Measurements from ENCODE around the gene CORO2B. TPM values are rescaled to one million over a fixed set of nuclear protein-coding genes. Genes with fewer than 3 reads are reported as not detected.

Gene CORO2B
- total RNA-seq, 2 donors from 2014 or later, result 0.07 TPM; not detected in 1

- Mint-ChIP-seq H3K4me3 (no peak overlapping the region), H3K4me1 (ENCODE audit: low read depth) (no peaks in the 10 kb centered on the region), H3K36me3 (ENCODE audit: insufficient read depth in 2 of 2) (no peaks in the 10 kb centered on the region), H3K9me3 (no peaks in the 10 kb centered on the region), H3K27ac (no peak overlapping the region), H3K27me3 (ENCODE audit: low read depth) (peaks cover 7% of the 10 kb centered on the region)
- ATAC-seq (replicated peaks in 1 of 2) (no peak), DNase-seq (no peak)
Observed at GRCh38 chr15:68617777-68618176, 39.0 kb downstream of the CORO2B start.

- H3K36me3 Mint-ChIP-seq (ENCODE audit: insufficient read depth in 2 of 2), result no peaks in the 10 kb centered on the region
- H3K27me3 Mint-ChIP-seq (ENCODE audit: low read depth), result peaks cover 7% of the 10 kb centered on the region
- ATAC-seq (replicated peaks in 1 of 2), result no peak
- no peak overlapping the region for H3K27ac Mint-ChIP-seq
- H3K4me3 Mint-ChIP-seq, result no peak overlapping the region
- H3K9me3 Mint-ChIP-seq, result no peaks in the 10 kb centered on the region
- DNase-seq, result no peak
- H3K4me1 Mint-ChIP-seq (ENCODE audit: low read depth), result no peaks in the 10 kb centered on the region
Observed at GRCh38 chr15:68618394-68618793, 39.6 kb downstream of the CORO2B start.

GRCh38 chr15:68618908-68619698 lies 40.3 kb downstream of the CORO2B start:
- DNase-seq, result no peak
- Mint-ChIP-seq H3K4me1 (ENCODE audit: low read depth) (no peaks in the 10 kb centered on the region), H3K9me3 (no peaks in the 10 kb centered on the region), H3K27me3 (ENCODE audit: low read depth) (peaks cover 7% of the 10 kb centered on the region), H3K4me3 (no peak overlapping the region), H3K36me3 (ENCODE audit: insufficient read depth in 2 of 2) (no peaks in the 10 kb centered on the region), H3K27ac (no peak overlapping the region)
- ATAC-seq (replicated peaks in 1 of 2), result no peak

- H3K9me3 Mint-ChIP-seq, result no peaks in the 10 kb centered on the region
- DNase-seq (no peak), ATAC-seq (replicated peaks in 1 of 2) (no peak)
- no peaks in the 10 kb centered on the region for H3K4me1 Mint-ChIP-seq (ENCODE audit: low read depth)
- peaks cover 7% of the 10 kb centered on the region for H3K27me3 Mint-ChIP-seq (ENCODE audit: low read depth)
- no peak overlapping the region for H3K27ac Mint-ChIP-seq
- no peaks in the 10 kb centered on the region for H3K36me3 Mint-ChIP-seq (ENCODE audit: insufficient read depth in 2 of 2)
- H3K4me3 Mint-ChIP-seq, result no peak overlapping the region
Observed at GRCh38 chr15:68620721-68621527, 42.1 kb downstream of the CORO2B start.

- no peak overlapping the region for H3K27ac Mint-ChIP-seq
- ATAC-seq (replicated peaks in 1 of 2) (no peak), DNase-seq (no peak)
- no peaks in the 10 kb centered on the region for H3K36me3 Mint-ChIP-seq (ENCODE audit: insufficient read depth in 2 of 2)
- no peaks in the 10 kb centered on the region for H3K9me3 Mint-ChIP-seq
- no peaks in the 10 kb centered on the region for H3K4me1 Mint-ChIP-seq (ENCODE audit: low read depth)
- H3K27me3 Mint-ChIP-seq (ENCODE audit: low read depth), result peaks cover 7% of the 10 kb centered on the region
- H3K4me3 Mint-ChIP-seq, result no peak overlapping the region
Observed at GRCh38 chr15:68621535-68621934, 42.7 kb downstream of the CORO2B start.

GRCh38 chr15:68623301-68623892 lies 44.6 kb downstream of the CORO2B start:
- Mint-ChIP-seq H3K4me1 (ENCODE audit: low read depth) (no peaks in the 10 kb centered on the region), H3K36me3 (ENCODE audit: insufficient read depth in 2 of 2) (no peaks in the 10 kb centered on the region), H3K27ac (no peak overlapping the region), H3K9me3 (no peaks in the 10 kb centered on the region), H3K27me3 (ENCODE audit: low read depth) (peaks cover 8% of the 10 kb centered on the region), H3K4me3 (no peak overlapping the region)
- ATAC-seq (replicated peaks in 1 of 2) (no peak), DNase-seq (no peak)

- DNase-seq (no peak), ATAC-seq (replicated peaks in 1 of 2) (no peak)
- Mint-ChIP-seq H3K4me3 (no peak overlapping the region), H3K4me1 (ENCODE audit: low read depth) (no peaks in the 10 kb centered on the region), H3K36me3 (ENCODE audit: insufficient read depth in 2 of 2) (no peaks in the 10 kb centered on the region), H3K9me3 (no peaks in the 10 kb centered on the region), H3K27me3 (ENCODE audit: low read depth) (peaks cover 22% of the 10 kb centered on the region), H3K27ac (no peak overlapping the region)
Observed at GRCh38 chr15:68625853-68626252, 47.1 kb downstream of the CORO2B start.

- no peaks in the 10 kb centered on the region for H3K9me3 Mint-ChIP-seq
- no peak for DNase-seq
- no peaks in the 10 kb centered on the region for H3K4me1 Mint-ChIP-seq (ENCODE audit: low read depth)
- H3K36me3 Mint-ChIP-seq (ENCODE audit: insufficient read depth in 2 of 2), result no peaks in the 10 kb centered on the region
- no peak overlapping the region for H3K27ac Mint-ChIP-seq
- no peak overlapping the region for H3K4me3 Mint-ChIP-seq
- peaks cover 22% of the 10 kb centered on the region for H3K27me3 Mint-ChIP-seq (ENCODE audit: low read depth)
- ATAC-seq (replicated peaks in 1 of 2), result no peak
Observed at GRCh38 chr15:68626283-68626682, 47.5 kb downstream of the CORO2B start.

- Mint-ChIP-seq H3K4me1 (ENCODE audit: low read depth) (no peaks in the 10 kb centered on the region), H3K27me3 (ENCODE audit: low read depth) (peaks cover 22% of the 10 kb centered on the region), H3K27ac (no peak overlapping the region), H3K36me3 (ENCODE audit: insufficient read depth in 2 of 2) (no peaks in the 10 kb centered on the region), H3K9me3 (no peaks in the 10 kb centered on the region), H3K4me3 (no peak overlapping the region)
- ATAC-seq (replicated peaks in 1 of 2) (peak in 1 of 2 donors; percentile 24), DNase-seq (no peak)
Observed at GRCh38 chr15:68626739-68627138, 47.9 kb downstream of the CORO2B start.

- H3K9me3 Mint-ChIP-seq, result no peaks in the 10 kb centered on the region
- no peaks in the 10 kb centered on the region for H3K36me3 Mint-ChIP-seq (ENCODE audit: insufficient read depth in 2 of 2)
- no peak overlapping the region for H3K4me3 Mint-ChIP-seq
- no peaks in the 10 kb centered on the region for H3K4me1 Mint-ChIP-seq (ENCODE audit: low read depth)
- peaks cover 22% of the 10 kb centered on the region for H3K27me3 Mint-ChIP-seq (ENCODE audit: low read depth)
- DNase-seq (no peak), ATAC-seq (replicated peaks in 1 of 2) (no peak)
- no peak overlapping the region for H3K27ac Mint-ChIP-seq
Observed at GRCh38 chr15:68627476-68627875, 48.7 kb downstream of the CORO2B start.

GRCh38 chr15:68627995-68628394 lies 49.2 kb downstream of the CORO2B start:
- no peaks in the 10 kb centered on the region for H3K36me3 Mint-ChIP-seq (ENCODE audit: insufficient read depth in 2 of 2)
- no peaks in the 10 kb centered on the region for H3K4me1 Mint-ChIP-seq (ENCODE audit: low read depth)
- DNase-seq (no peak), ATAC-seq (replicated peaks in 1 of 2) (no peak)
- H3K9me3 Mint-ChIP-seq, result no peaks in the 10 kb centered on the region
- H3K27ac Mint-ChIP-seq, result no peak overlapping the region
- H3K4me3 Mint-ChIP-seq, result no peak overlapping the region
- H3K27me3 Mint-ChIP-seq (ENCODE audit: low read depth), result peaks cover 22% of the 10 kb centered on the region

- Mint-ChIP-seq H3K4me3 (no peak overlapping the region), H3K4me1 (ENCODE audit: low read depth) (no peaks in the 10 kb centered on the region)
- DNase-seq, result no peak
Observed at GRCh38 chr15:68629519-68630210, 50.9 kb downstream of the CORO2B start.

GRCh38 chr15:68630211-68630555 lies 51.4 kb downstream of the CORO2B start:
- Mint-ChIP-seq H3K36me3 (ENCODE audit: insufficient read depth in 2 of 2) (no peaks in the 10 kb centered on the region), H3K27ac (no peak overlapping the region), H3K4me3 (no peak overlapping the region), H3K27me3 (ENCODE audit: low read depth) (peaks cover 22% of the 10 kb centered on the region), H3K4me1 (ENCODE audit: low read depth) (no peaks in the 10 kb centered on the region), H3K9me3 (no peaks in the 10 kb centered on the region)
- DNase-seq (no peak), ATAC-seq (replicated peaks in 1 of 2) (no peak)

More at GRCh38 chr15:68629519-68630210, 50.9 kb downstream of the CORO2B start:
- ATAC-seq (replicated peaks in 1 of 2), result no peak
- no peak overlapping the region for H3K27ac Mint-ChIP-seq
- H3K36me3 Mint-ChIP-seq (ENCODE audit: insufficient read depth in 2 of 2), result no peaks in the 10 kb centered on the region
- H3K9me3 Mint-ChIP-seq, result no peaks in the 10 kb centered on the region
- H3K27me3 Mint-ChIP-seq (ENCODE audit: low read depth), result peaks cover 22% of the 10 kb centered on the region

Measured in activated T-cell treated with anti-CD3 and anti-CD28 coated beads, Interleukin-2, amount 50 U/mL, for 72 hours (primary cell).